HFFc6 (cell line): ENCODE measurements around the gene ADAMTS15. TPM values are rescaled to one million over a fixed set of nuclear protein-coding genes. Genes with fewer than 3 reads are reported as not detected.

Experiments used
- DNase-seq: peaks from one replicate; pipeline ENCODE4 v3.0.0-alpha.2; 2018
- H3K27ac Mint-ChIP-seq: 2 replicates; pipeline ENCODE4 v1.8.0; 2020; ENCODE audit warnings: mild to moderate bottlenecking, mixed read lengths
- H3K27me3 Mint-ChIP-seq: 2 replicates; pipeline ENCODE4 v1.8.0; 2021; ENCODE audit warnings: mild to moderate bottlenecking, moderate library complexity, mixed read lengths; ENCODE audit not compliant: insufficient read depth
- H3K36me3 Mint-ChIP-seq: 2 replicates; pipeline ENCODE4 v1.8.0; 2021; ENCODE audit warnings: low read depth, mixed read lengths
- H3K4me1 Mint-ChIP-seq: 2 replicates; pipeline ENCODE4 v1.8.0; 2020; ENCODE audit warnings: low read depth, mixed read lengths
- H3K4me3 Mint-ChIP-seq: 2 replicates; pipeline ENCODE4 v1.8.0; 2020; ENCODE audit warnings: mild to moderate bottlenecking, moderate library complexity, mixed read lengths
- H3K9me3 Mint-ChIP-seq: 2 replicates; pipeline ENCODE4 v1.8.0; 2020; ENCODE audit warnings: mild to moderate bottlenecking, mixed read lengths
- CTCF ChIP-seq: fragments of 200-600 bp; sonication (generic); IDR thresholded peaks from 2 replicates; pipeline ENCODE4 v1.5.0; 2021; ENCODE audit warnings: antibody characterized with exemption, mild to moderate bottlenecking
- total RNA-seq, 6 experiments: library from RNA; stranded (reverse); fragmentation: NEBNext Ultra II Directional; extraction: Animal tissue kit (Norgen Biotek cat#: 25700); gene quantifications; 2 replicates in 1 of 6; 3 replicates in 5 of 6; pipeline ENCODE4 v1.2.3, GENCODE V29; 2021

Gene ADAMTS15
- total RNA-seq, 6 experiments from 2014 or later, result 0.21 to 1.1 (median 0.94) TPM

DNA sequence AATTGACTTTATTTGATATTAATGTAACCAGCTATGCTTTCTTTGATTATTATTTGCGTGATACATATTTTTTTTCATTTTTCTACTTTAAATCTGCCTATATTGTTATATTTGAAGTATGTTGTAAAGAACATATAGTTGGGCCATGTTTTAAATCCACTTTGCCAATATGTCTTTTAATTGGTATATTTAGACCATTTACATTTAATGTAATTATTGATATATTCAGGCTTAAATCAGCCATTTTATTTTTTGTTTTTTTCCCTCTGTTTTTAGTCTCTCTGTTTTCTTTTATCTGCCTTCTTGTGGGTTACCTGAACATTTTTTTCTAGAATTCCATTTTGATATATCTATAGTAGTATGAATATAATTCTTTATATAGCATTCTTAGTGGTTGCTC lies 55.9 kb downstream of the ADAMTS15 start:
- DNase-seq, result no peak
- Mint-ChIP-seq H3K9me3 (peaks cover 25% of the 10 kb centered on the region), H3K27ac (no peak overlapping the region), H3K27me3 (peaks cover 7% of the 10 kb centered on the region; the same call in 1 of the 2 replicates), H3K36me3 (peaks cover 23% of the 10 kb centered on the region), H3K4me3 (no peak overlapping the region), H3K4me1 (peaks cover 7% of the 10 kb centered on the region)
- TF ChIP-seq CTCF, result no peak

GRCh38 chr11:130508913-130509312 lies 60.5 kb downstream of the ADAMTS15 start:
- H3K9me3 Mint-ChIP-seq, result peaks cover 25% of the 10 kb centered on the region
- H3K27ac Mint-ChIP-seq, result no peak overlapping the region
- no peak overlapping the region for H3K4me3 Mint-ChIP-seq
- peaks cover 23% of the 10 kb centered on the region for H3K36me3 Mint-ChIP-seq
- H3K4me1 Mint-ChIP-seq, result peaks cover 23% of the 10 kb centered on the region
- no peak for TF ChIP-seq CTCF
- H3K27me3 Mint-ChIP-seq, result peaks cover 16% of the 10 kb centered on the region
- DNase-seq, result no peak

GRCh38 chr11:130509942-130510341 lies 61.5 kb downstream of the ADAMTS15 start:
- no peak for TF ChIP-seq CTCF
- no peak overlapping the region for H3K4me3 Mint-ChIP-seq
- H3K4me1 Mint-ChIP-seq, result peaks cover 28% of the 10 kb centered on the region
- peaks cover 17% of the 10 kb centered on the region for H3K27me3 Mint-ChIP-seq
- DNase-seq, result no peak
- peaks cover 19% of the 10 kb centered on the region for H3K36me3 Mint-ChIP-seq
- H3K9me3 Mint-ChIP-seq, result peaks cover 18% of the 10 kb centered on the region
- H3K27ac Mint-ChIP-seq, result no peak overlapping the region

DNA sequence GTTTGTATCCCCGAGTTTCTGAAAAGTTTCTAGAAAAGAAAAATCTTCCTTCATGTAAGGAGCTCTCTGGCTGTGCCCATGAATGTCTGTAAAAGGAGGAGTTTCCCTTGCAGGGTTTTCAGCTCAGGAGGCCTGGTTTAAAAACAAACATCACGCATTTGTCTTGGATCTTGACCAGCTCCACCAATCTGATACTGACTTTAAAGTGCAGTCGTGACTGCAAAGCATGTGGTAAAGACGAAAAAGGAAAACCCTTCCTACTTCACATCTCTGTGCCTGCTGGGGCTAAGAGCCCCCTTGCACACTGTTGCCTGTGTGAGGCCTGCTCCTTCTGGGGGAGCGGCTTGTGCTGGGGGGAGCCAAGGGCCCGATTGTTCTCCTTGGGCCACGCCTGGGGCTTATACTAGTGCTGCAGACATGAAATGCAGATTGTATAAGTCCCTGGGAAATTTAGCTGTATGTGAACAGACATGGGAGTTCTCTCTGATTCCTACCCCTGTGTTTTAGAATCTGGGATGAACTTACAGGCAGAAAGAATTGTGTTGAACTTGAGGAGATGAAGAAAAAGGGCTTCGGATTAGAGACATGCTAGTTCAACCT lies 62.1 kb downstream of the ADAMTS15 start:
- Mint-ChIP-seq H3K4me1 (peaks cover 28% of the 10 kb centered on the region), H3K36me3 (peaks cover 13% of the 10 kb centered on the region), H3K27ac (no peak overlapping the region), H3K27me3 (peaks cover 15% of the 10 kb centered on the region), H3K9me3 (peaks cover 18% of the 10 kb centered on the region), H3K4me3 (no peak overlapping the region)
- DNase-seq, result no peak
- no peak for TF ChIP-seq CTCF

DNA sequence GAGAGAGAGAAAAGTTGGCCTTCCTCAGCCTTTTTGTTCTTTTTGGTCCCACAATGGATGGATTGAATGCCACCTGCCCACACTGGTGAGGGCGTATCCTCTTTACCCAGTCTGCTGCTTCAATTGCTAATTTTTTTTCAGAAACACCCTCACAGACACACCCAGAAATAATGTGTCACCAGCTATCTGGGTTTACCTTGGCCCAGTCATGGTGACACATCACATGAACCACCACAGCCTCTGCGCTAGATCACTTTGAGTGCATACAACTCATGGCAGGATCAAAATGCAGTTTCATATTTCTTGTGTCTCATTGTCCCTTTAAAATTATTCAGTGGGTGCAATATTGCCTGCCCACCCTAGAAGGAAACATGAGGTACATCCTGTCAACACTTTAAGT lies 63.3 kb downstream of the ADAMTS15 start:
- H3K4me1 Mint-ChIP-seq, result peaks cover 28% of the 10 kb centered on the region
- H3K36me3 Mint-ChIP-seq, result peaks cover 11% of the 10 kb centered on the region
- no peak overlapping the region for H3K27ac Mint-ChIP-seq
- no peak for DNase-seq
- peaks cover 18% of the 10 kb centered on the region for H3K27me3 Mint-ChIP-seq
- H3K4me3 Mint-ChIP-seq, result no peak overlapping the region
- H3K9me3 Mint-ChIP-seq, result peaks cover 13% of the 10 kb centered on the region
- no peak for TF ChIP-seq CTCF
